Right lung (tissue), 5 donors: ENCODE results near the gene CNGA2. TPM values are rescaled to one million over a fixed set of nuclear protein-coding genes. Genes with fewer than 3 reads are reported as not detected.

Experiments
- DNase-seq, 2 donors: peaks; one replicate each; pipeline ENCODE4 v3.0.0-alpha.2; 2013
- polyA plus RNA-seq, 5 donors: library from polyadenylated mRNA; unstranded; fragments of 120-200 nt; gene quantifications; one replicate each; pipeline versions ENCODE4 v1.2.1 to v1.2.3, GENCODE V29; 2013; ENCODE audit warnings: inconsistent platforms in 1 of 5, low replicate concordance in 1 of 5; ENCODE audit not compliant: insufficient read length in 5 of 5, insufficient read depth in 1 of 5

Gene CNGA2
- polyA plus RNA-seq, 5 donors: not detected

- DNase-seq: no peak
Observed at GRCh38 chrX:151752847-151753246, 18.3 kb downstream of the CNGA2 start.

- DNase-seq: peak; percentile 39 to 45
Observed at GRCh38 chrX:151753313-151754046, 18.9 kb downstream of the CNGA2 start.

- DNase-seq: no peak
Observed at GRCh38 chrX:151754047-151754429, 19.5 kb downstream of the CNGA2 start.

- no peak for DNase-seq
Observed at GRCh38 chrX:151754641-151755215, 20.2 kb downstream of the CNGA2 start.

- no peak for DNase-seq
Observed at GRCh38 chrX:151759041-151759708, 24.6 kb downstream of the CNGA2 start.

- DNase-seq: no peak
Observed at GRCh38 chrX:151762802-151763201, 28.3 kb downstream of the CNGA2 start.

- no peak for DNase-seq
Observed at GRCh38 chrX:151763711-151764110, 29.2 kb downstream of the CNGA2 start.

- DNase-seq: no peak
Observed at GRCh38 chrX:151765026-151765425, 30.5 kb downstream of the CNGA2 start.

- DNase-seq: no peak
Observed at GRCh38 chrX:151771726-151772125, 37.2 kb downstream of the CNGA2 start.

- no peak for DNase-seq
Observed at GRCh38 chrX:151773434-151773833, 38.9 kb downstream of the CNGA2 start.

GRCh38 chrX:151774421-151774820 lies 39.9 kb downstream of the CNGA2 start:
- no peak for DNase-seq

GRCh38 chrX:151776181-151776731 lies 41.7 kb downstream of the CNGA2 start:
- no peak for DNase-seq

- no peak for DNase-seq
Observed at GRCh38 chrX:151776936-151777335, 42.4 kb downstream of the CNGA2 start.

GRCh38 chrX:151779258-151779657 lies 44.7 kb downstream of the CNGA2 start:
- no peak for DNase-seq

GRCh38 chrX:151780621-151781020 lies 46.1 kb downstream of the CNGA2 start:
- no peak for DNase-seq

GRCh38 chrX:151789179-151789800 lies 54.7 kb downstream of the CNGA2 start:
- no peak for DNase-seq

- DNase-seq: no peak
Observed at GRCh38 chrX:151790481-151791160, 56.1 kb downstream of the CNGA2 start.

GRCh38 chrX:151791961-151792360 lies 57.4 kb downstream of the CNGA2 start:
- DNase-seq: no peak

- DNase-seq: no peak
Observed at GRCh38 chrX:151792505-151792904, 58.0 kb downstream of the CNGA2 start.

- DNase-seq: no peak
Observed at GRCh38 chrX:151793886-151794285, 59.3 kb downstream of the CNGA2 start.
